K562 (cell line): ENCODE results near the gene GATB. TPM values are rescaled to one million over a fixed set of nuclear protein-coding genes. Genes with fewer than 3 reads are reported as not detected.
A peak's percentile ranks its signal among the peaks of the same experiment; 100 is the strongest.

ENCODE experiments used
- RNF2 ChIP-seq: sonication (generic); IDR thresholded peaks from 2 replicates; pipeline ENCODE4 v1.6.1; 2016
- SMARCA4 ChIP-seq: fragments of 450-650 bp; IDR thresholded peaks from 2 replicates; pipeline ENCODE4 v1.6.1; 2016
- TOE1 ChIP-seq, 2 experiments: fragments of 450-650 bp in 1 of 2; sonication (generic) in 1 of 2; formaldehyde crosslinking in 1 of 2; IDR thresholded peaks; 2 replicates each; pipeline versions ENCODE4 v1.7.1 to v1.8.0; 2016 to 2022; ENCODE audit warnings: borderline replicate concordance in 2 of 2, mild to moderate bottlenecking in 2 of 2, antibody characterized with exemption in 1 of 2, inconsistent platforms in 1 of 2, low read depth in 1 of 2, missing genetic modification reagents in 1 of 2, moderate library complexity in 1 of 2
- polyA plus RNA-seq, 8 experiments: library from polyadenylated mRNA; depleted of rRNA in 4 of 8; stranded (reverse) in 5 of 8; unstranded in 3 of 8; fragments of >200 nt; fragmentation: Nextera tagmentation in 2 of 8; fragmentation: Illumina TruSeq in 1 of 8; extraction: Ambion mirVana in 2 of 8; extraction: Trizol in 1 of 8; gene quantifications; 2 replicates each; pipeline versions ENCODE4 v1.2.1 to v1.2.3, GENCODE V29; 2011 to 2014; ENCODE audit warnings: inconsistent platforms in 1 of 8, missing spikeins in 1 of 8
- total RNA-seq, 7 experiments: library from RNA; depleted of rRNA in 6 of 7; stranded (reverse); fragments of >200 nt in 6 of 7; fragmentation: Illumina TruSeq in 2 of 7; extraction: Trizol in 2 of 7; gene quantifications; 2 replicates each; pipeline versions ENCODE4 v1.2.1 to v1.2.3, GENCODE V29; 2011 to 2021; ENCODE audit warnings: low replicate concordance in 1 of 7
- TF ChIP-seq, protein P1 (sequence below): fragments of 200-600 bp; sonication (generic); IDR thresholded peaks from one replicate; pipeline ENCODE4 v1.6.1; 2012; ENCODE audit warnings: mild to moderate bottlenecking, low read depth, low read length, inconsistent platforms
- TF ChIP-seq, protein P2 (sequence below), 2 experiments: fragments of 200-800 bp in 1 of 2; sonication (Bioruptor generic) in 1 of 2; sonication (generic) in 1 of 2; formaldehyde crosslinking in 1 of 2; IDR thresholded peaks in 1 of 2; conservative IDR thresholded peaks in 1 of 2; 2 replicates each; pipeline versions ENCODE4 v1.5.0 to v1.6.1; 2016 to 2020; ENCODE audit warnings: missing compliant biosample characterization in 1 of 2, missing genetic modification characterization in 1 of 2, missing genetic modification reagents in 1 of 2
- TF ChIP-seq, protein P3 (sequence below): sonication (generic); formaldehyde crosslinking; IDR thresholded peaks from 2 replicates; pipeline ENCODE4 v1.8.0; 2023; ENCODE audit warnings: mild to moderate bottlenecking, missing genetic modification reagents

Gene GATB
- total and polyA plus RNA-seq, 9 of the 15 experiments (the other 6 are each of a cell fraction or from before 2014, with no cell fraction given): 15.3 to 31.8 (median 26.2) TPM

DNA sequence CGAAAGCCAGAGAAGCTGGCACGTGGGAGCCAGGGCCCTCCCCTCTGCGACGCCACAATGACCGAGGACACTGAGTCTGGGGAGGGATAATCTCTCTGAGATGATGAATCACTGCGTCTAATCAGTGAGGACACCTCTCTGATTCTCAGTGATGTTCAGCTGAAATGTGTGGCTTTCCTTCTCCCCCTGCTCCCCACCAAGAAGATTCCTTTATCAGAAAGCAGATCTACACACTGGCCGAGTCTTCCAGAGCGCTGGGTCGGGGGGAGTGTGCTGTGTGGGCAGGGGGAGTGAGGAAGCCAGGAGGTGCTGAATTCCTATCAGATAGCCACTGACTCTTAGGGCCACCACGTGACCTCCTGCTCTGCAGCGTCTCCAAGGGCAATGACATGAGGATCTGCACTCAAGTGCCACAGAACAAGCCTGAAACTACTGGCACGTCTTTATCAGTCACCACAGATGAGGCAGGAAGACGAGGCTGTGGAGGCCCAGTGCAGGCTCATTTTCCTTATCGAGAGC lies 89.2 kb downstream of the GATB start (continued):
- TF ChIP-seq, protein P1, sequence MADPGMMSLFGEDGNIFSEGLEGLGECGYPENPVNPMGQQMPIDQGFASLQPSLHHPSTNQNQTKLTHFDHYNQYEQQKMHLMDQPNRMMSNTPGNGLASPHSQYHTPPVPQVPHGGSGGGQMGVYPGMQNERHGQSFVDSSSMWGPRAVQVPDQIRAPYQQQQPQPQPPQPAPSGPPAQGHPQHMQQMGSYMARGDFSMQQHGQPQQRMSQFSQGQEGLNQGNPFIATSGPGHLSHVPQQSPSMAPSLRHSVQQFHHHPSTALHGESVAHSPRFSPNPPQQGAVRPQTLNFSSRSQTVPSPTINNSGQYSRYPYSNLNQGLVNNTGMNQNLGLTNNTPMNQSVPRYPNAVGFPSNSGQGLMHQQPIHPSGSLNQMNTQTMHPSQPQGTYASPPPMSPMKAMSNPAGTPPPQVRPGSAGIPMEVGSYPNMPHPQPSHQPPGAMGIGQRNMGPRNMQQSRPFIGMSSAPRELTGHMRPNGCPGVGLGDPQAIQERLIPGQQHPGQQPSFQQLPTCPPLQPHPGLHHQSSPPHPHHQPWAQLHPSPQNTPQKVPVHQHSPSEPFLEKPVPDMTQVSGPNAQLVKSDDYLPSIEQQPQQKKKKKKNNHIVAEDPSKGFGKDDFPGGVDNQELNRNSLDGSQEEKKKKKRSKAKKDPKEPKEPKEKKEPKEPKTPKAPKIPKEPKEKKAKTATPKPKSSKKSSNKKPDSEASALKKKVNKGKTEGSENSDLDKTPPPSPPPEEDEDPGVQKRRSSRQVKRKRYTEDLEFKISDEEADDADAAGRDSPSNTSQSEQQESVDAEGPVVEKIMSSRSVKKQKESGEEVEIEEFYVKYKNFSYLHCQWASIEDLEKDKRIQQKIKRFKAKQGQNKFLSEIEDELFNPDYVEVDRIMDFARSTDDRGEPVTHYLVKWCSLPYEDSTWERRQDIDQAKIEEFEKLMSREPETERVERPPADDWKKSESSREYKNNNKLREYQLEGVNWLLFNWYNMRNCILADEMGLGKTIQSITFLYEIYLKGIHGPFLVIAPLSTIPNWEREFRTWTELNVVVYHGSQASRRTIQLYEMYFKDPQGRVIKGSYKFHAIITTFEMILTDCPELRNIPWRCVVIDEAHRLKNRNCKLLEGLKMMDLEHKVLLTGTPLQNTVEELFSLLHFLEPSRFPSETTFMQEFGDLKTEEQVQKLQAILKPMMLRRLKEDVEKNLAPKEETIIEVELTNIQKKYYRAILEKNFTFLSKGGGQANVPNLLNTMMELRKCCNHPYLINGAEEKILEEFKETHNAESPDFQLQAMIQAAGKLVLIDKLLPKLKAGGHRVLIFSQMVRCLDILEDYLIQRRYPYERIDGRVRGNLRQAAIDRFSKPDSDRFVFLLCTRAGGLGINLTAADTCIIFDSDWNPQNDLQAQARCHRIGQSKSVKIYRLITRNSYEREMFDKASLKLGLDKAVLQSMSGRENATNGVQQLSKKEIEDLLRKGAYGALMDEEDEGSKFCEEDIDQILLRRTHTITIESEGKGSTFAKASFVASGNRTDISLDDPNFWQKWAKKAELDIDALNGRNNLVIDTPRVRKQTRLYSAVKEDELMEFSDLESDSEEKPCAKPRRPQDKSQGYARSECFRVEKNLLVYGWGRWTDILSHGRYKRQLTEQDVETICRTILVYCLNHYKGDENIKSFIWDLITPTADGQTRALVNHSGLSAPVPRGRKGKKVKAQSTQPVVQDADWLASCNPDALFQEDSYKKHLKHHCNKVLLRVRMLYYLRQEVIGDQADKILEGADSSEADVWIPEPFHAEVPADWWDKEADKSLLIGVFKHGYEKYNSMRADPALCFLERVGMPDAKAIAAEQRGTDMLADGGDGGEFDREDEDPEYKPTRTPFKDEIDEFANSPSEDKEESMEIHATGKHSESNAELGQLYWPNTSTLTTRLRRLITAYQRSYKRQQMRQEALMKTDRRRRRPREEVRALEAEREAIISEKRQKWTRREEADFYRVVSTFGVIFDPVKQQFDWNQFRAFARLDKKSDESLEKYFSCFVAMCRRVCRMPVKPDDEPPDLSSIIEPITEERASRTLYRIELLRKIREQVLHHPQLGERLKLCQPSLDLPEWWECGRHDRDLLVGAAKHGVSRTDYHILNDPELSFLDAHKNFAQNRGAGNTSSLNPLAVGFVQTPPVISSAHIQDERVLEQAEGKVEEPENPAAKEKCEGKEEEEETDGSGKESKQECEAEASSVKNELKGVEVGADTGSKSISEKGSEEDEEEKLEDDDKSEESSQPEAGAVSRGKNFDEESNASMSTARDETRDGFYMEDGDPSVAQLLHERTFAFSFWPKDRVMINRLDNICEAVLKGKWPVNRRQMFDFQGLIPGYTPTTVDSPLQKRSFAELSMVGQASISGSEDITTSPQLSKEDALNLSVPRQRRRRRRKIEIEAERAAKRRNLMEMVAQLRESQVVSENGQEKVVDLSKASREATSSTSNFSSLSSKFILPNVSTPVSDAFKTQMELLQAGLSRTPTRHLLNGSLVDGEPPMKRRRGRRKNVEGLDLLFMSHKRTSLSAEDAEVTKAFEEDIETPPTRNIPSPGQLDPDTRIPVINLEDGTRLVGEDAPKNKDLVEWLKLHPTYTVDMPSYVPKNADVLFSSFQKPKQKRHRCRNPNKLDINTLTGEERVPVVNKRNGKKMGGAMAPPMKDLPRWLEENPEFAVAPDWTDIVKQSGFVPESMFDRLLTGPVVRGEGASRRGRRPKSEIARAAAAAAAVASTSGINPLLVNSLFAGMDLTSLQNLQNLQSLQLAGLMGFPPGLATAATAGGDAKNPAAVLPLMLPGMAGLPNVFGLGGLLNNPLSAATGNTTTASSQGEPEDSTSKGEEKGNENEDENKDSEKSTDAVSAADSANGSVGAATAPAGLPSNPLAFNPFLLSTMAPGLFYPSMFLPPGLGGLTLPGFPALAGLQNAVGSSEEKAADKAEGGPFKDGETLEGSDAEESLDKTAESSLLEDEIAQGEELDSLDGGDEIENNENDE: no peak
- TF ChIP-seq, protein P2, sequence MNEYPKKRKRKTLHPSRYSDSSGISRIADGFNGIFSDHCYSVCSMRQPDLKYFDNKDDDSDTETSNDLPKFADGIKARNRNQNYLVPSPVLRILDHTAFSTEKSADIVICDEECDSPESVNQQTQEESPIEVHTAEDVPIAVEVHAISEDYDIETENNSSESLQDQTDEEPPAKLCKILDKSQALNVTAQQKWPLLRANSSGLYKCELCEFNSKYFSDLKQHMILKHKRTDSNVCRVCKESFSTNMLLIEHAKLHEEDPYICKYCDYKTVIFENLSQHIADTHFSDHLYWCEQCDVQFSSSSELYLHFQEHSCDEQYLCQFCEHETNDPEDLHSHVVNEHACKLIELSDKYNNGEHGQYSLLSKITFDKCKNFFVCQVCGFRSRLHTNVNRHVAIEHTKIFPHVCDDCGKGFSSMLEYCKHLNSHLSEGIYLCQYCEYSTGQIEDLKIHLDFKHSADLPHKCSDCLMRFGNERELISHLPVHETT (CRISPR knock-in tag; conservative IDR thresholded peaks at IDR 0.05 in 1 of 2, IDR thresholded peaks at IDR 0.05 in 1 of 2): no peak
- TF ChIP-seq, protein P3, sequence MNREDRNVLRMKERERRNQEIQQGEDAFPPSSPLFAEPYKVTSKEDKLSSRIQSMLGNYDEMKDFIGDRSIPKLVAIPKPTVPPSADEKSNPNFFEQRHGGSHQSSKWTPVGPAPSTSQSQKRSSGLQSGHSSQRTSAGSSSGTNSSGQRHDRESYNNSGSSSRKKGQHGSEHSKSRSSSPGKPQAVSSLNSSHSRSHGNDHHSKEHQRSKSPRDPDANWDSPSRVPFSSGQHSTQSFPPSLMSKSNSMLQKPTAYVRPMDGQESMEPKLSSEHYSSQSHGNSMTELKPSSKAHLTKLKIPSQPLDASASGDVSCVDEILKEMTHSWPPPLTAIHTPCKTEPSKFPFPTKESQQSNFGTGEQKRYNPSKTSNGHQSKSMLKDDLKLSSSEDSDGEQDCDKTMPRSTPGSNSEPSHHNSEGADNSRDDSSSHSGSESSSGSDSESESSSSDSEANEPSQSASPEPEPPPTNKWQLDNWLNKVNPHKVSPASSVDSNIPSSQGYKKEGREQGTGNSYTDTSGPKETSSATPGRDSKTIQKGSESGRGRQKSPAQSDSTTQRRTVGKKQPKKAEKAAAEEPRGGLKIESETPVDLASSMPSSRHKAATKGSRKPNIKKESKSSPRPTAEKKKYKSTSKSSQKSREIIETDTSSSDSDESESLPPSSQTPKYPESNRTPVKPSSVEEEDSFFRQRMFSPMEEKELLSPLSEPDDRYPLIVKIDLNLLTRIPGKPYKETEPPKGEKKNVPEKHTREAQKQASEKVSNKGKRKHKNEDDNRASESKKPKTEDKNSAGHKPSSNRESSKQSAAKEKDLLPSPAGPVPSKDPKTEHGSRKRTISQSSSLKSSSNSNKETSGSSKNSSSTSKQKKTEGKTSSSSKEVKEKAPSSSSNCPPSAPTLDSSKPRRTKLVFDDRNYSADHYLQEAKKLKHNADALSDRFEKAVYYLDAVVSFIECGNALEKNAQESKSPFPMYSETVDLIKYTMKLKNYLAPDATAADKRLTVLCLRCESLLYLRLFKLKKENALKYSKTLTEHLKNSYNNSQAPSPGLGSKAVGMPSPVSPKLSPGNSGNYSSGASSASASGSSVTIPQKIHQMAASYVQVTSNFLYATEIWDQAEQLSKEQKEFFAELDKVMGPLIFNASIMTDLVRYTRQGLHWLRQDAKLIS (CRISPR knock-in tag): no peak
- TF ChIP-seq TOE1 (IDR thresholded peaks at IDR 0.05; ENCODE audit: borderline replicate concordance) (peak; percentile 94), TOE1 (CRISPR knock-in tag; IDR thresholded peaks at IDR 0.05; ENCODE audit: borderline replicate concordance, low read depth) (no peak), RNF2 (peak; percentile 83), SMARCA4 (peak; percentile 68; the same call in 1 of the 2 replicates)
